Muscle layer of colon (tissue), 2 donors: ENCODE data around the gene SMIM34.

Experiments used
- H3K27ac ChIP-seq: one replicate; pipeline ENCODE4 v1.7.0; 2013; ENCODE audit warnings: low read depth, mild to moderate bottlenecking, low read length, moderate library complexity
- H3K27me3 ChIP-seq, 2 donors: one replicate each; pipeline ENCODE4 v1.7.0; 2013; ENCODE audit warnings: low read length in 2 of 2, mild to moderate bottlenecking in 2 of 2; ENCODE audit not compliant: insufficient read depth in 2 of 2, control insufficient read depth in 1 of 2
- H3K36me3 ChIP-seq: one replicate; pipeline ENCODE4 v1.7.0; 2013; ENCODE audit warnings: mild to moderate bottlenecking, low read length; ENCODE audit not compliant: insufficient read depth
- H3K4me1 ChIP-seq: one replicate; pipeline ENCODE4 v1.7.0; 2013; ENCODE audit warnings: mild to moderate bottlenecking, low read length; ENCODE audit not compliant: insufficient read depth
- H3K4me3 ChIP-seq, 2 donors: one replicate each; pipeline ENCODE4 v1.7.0; 2013; ENCODE audit warnings: low read length in 2 of 2, low read depth in 1 of 2, mild to moderate bottlenecking in 1 of 2, moderate library complexity in 1 of 2
- H3K9ac ChIP-seq: one replicate; pipeline ENCODE4 v1.7.0; 2013; ENCODE audit warnings: low read length
- H3K9me3 ChIP-seq: one replicate; pipeline ENCODE4 v1.7.0; 2013; ENCODE audit warnings: mild to moderate bottlenecking, low read length
- donor health status: abdominal sarcoma.
- donor health status: Adenocarcinoma of cecum.

The SMIM34 gene

DNA sequence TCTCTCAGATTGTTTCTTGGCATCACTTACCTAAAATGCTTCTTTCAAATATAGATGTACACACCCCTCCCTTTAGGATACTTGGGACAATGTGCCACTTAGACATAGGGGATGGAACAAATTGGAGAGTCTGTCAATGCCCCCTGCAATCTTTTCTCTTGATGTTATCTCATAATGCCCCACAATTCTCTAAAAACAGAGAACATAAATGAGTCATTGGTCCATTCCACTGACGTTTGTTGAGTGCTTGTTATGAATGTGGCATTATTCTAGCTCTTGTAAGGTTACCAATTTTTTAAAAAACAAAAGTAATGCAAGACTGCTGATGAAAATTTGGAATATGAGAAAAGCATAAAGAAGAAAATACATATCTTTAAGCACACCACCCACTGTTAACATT, 54.0 kb downstream of the SMIM34 start:
- no peak overlapping the region for H3K4me3 ChIP-seq
- H3K9ac ChIP-seq, result no peak overlapping the region
- H3K27me3 ChIP-seq, result no peaks in the 10 kb centered on the region
- H3K36me3 ChIP-seq, result no peaks in the 10 kb centered on the region
- no peaks in the 10 kb centered on the region for H3K4me1 ChIP-seq
- H3K27ac ChIP-seq, result no peak overlapping the region
- no peaks in the 10 kb centered on the region for H3K9me3 ChIP-seq
